Measurements from ENCODE around the gene CCL20. TPM values are rescaled to one million over a fixed set of nuclear protein-coding genes. Genes with fewer than 3 reads are reported as not detected.

Gene CCL20
- total and polyA plus RNA-seq, 2 of the 13 experiments (the other 11 are each of a cell fraction or from before 2014, with no cell fraction given), result 223 to 903 TPM

- no peak for TF ChIP-seq SYNCRIP (IDR thresholded peaks at IDR 0.05; ENCODE audit: insufficient read depth, low read depth, low read length)
- TF ChIP-seq KDM5A (IDR thresholded peaks at IDR 0.05; ENCODE audit: borderline replicate concordance, low read length), result peak; percentile 74
- no peak for TF ChIP-seq RBM22 (optimal IDR thresholded peaks at IDR 0.05; ENCODE audit: low read length)
- peak; percentile 93 for TF ChIP-seq SOX13 (IDR thresholded peaks at IDR 0.05)
- TF ChIP-seq SOX13 (CRISPR knock-in tag; conservative IDR thresholded peaks at IDR 0.05 in 1 of 2, IDR thresholded peaks at IDR 0.05 in 1 of 2), result peak in 1 of 2 experiments; percentile 81; a peak in 2 of 4 replicates
- peak; percentile 74 for TF ChIP-seq MXD4 (CRISPR knock-in tag; IDR thresholded peaks at IDR 0.05)
- peak; percentile 96 for TF ChIP-seq ZNF503 (CRISPR knock-in tag; IDR thresholded peaks at IDR 0.05)
- TF ChIP-seq RBFOX2 (IDR thresholded peaks at IDR 0.05; ENCODE audit: low read depth, low read length), result peak; percentile 91
- no peak for TF ChIP-seq CBX2 (IDR thresholded peaks at IDR 0.05; ENCODE audit: low read depth, low read length)
- TF ChIP-seq CBX2 (CRISPR knock-in tag; IDR thresholded peaks at IDR 0.05; ENCODE audit: low read depth), result no peak
- no peak; the same call in 1 of the 2 replicates for TF ChIP-seq ZNF768 (CRISPR knock-in tag; IDR thresholded peaks at IDR 0.05)
- TF ChIP-seq FOXA3 (CRISPR knock-in tag; IDR thresholded peaks at IDR 0.05), result peak; percentile 94
- no peak for TF ChIP-seq ZNF790 (CRISPR knock-in tag; IDR thresholded peaks at IDR 0.05; ENCODE audit: borderline replicate concordance)
- peak; percentile 69; the same call in 1 of the 2 replicates for TF ChIP-seq PHF8 (CRISPR knock-in tag; IDR thresholded peaks at IDR 0.05)
- no peak; the same call in 1 of the 2 replicates for TF ChIP-seq MXD3 (CRISPR knock-in tag; IDR thresholded peaks at IDR 0.05)
- TF ChIP-seq POLR2AphosphoS2 (IDR thresholded peaks at IDR 0.05; ENCODE audit: low read depth, low read length), result peak; percentile 97
- no peak for TF ChIP-seq ZNF142 (CRISPR knock-in tag; IDR thresholded peaks at IDR 0.05)
- peak; percentile 65; the same call in 1 of the 2 replicates for TF ChIP-seq ZNF512 (CRISPR knock-in tag; IDR thresholded peaks at IDR 0.05)
- TF ChIP-seq ZSCAN12 (CRISPR knock-in tag; IDR thresholded peaks at IDR 0.05), result 0 out of 2 replicates have a peak, but pooled peaks have one; percentile 65
- TF ChIP-seq CBX1 (IDR thresholded peaks at IDR 0.05; ENCODE audit: low read depth), result no peak
- TF ChIP-seq ATAD3A (CRISPR knock-in tag; IDR thresholded peaks at IDR 0.05), result no peak
These were observed at the start of gene CCL20 (continued) for GRCh38 chr2:227813562-227814353.
